22Rv1 (cell line): ENCODE data around the gene NEIL3.

Source experiments
- H3K27ac ChIP-seq: fragments of 450-650 bp; 2 replicates; pipeline ENCODE4 v1.5.1; 2017
- CTCF ChIP-seq: fragments of 450-650 bp; IDR thresholded peaks from 2 replicates; pipeline ENCODE4 v1.5.1; 2017; ENCODE audit warnings: mild to moderate bottlenecking
- ZFX ChIP-seq: fragments of 450-650 bp; IDR thresholded peaks from 2 replicates; pipeline ENCODE4 v1.6.1; 2017; ENCODE audit warnings: antibody characterized with exemption, borderline replicate concordance

Gene NEIL3

GRCh38 chr4:177369372-177369771, 59.7 kb downstream of the NEIL3 start:
- TF ChIP-seq ZFX (no peak), CTCF (no peak)
- no peak overlapping the region for H3K27ac ChIP-seq

DNA sequence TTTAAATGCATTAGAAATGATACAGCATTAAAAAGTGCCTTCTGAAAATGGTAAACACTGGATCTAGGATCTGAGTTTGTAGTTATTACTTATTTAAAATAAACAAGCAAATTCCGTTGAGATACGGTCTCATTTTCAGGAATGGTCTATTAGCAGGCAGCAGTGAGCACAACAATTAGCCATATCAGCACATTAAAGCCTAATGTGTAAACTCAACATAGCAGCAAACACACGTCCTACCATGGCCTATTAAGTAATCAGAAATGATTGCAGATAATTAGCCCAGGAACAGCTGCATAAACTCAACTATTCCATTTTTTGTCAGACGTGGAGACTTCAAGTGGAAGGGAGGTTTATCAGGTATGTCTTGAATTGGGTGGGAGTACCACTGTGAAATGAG, 61.8 kb downstream of the NEIL3 start:
- no peak overlapping the region for H3K27ac ChIP-seq
- TF ChIP-seq CTCF (no peak), ZFX (no peak)

GRCh38 chr4:177374966-177375365, 65.3 kb downstream of the NEIL3 start:
- no peak overlapping the region for H3K27ac ChIP-seq
- TF ChIP-seq CTCF: no peak
- TF ChIP-seq ZFX: no peak

GRCh38 chr4:177375372-177375771, 65.7 kb downstream of the NEIL3 start:
- no peak overlapping the region for H3K27ac ChIP-seq
- TF ChIP-seq CTCF: no peak
- TF ChIP-seq ZFX: no peak

DNA sequence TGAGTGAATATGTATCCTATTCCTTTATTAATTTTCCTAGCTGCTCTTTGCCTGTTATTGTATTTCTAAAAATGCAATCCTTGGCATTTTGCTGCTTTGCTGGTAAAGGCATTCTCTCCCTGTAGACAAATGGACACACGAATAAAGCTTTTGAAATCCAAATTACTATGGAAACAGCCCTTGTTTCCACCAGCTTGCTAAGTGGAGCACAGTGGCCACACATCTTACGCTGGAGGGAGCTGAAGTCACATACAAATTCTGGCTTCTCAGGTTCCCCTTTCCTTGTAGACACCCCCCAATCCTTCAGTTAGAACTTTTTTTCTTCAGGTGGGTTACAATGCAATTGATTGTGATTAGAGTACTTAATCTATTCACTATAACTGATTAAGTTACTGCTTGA, 66.3 kb downstream of the NEIL3 start:
- H3K27ac ChIP-seq: no peak overlapping the region
- TF ChIP-seq ZFX (no peak), CTCF (no peak)

- peak; percentile 35 for TF ChIP-seq CTCF
- TF ChIP-seq ZFX: no peak
Measured at GRCh38 chr4:177380730-177381287, 71.1 kb downstream of the NEIL3 start.

GRCh38 chr4:177381762-177382310, 72.2 kb downstream of the NEIL3 start:
- no peak for TF ChIP-seq CTCF
- no peak for TF ChIP-seq ZFX
- no peak overlapping the region for H3K27ac ChIP-seq

More at GRCh38 chr4:177380730-177381287, 71.1 kb downstream of the NEIL3 start:
- no peak overlapping the region for H3K27ac ChIP-seq
